HEK293 (cell line): Measurements from ENCODE around the gene PUM2.

Experiments used
- PRDM1 ChIP-seq: fragments of 450-650 bp; formaldehyde crosslinking; IDR thresholded peaks from 2 replicates; pipeline ENCODE4; 2016; ENCODE audit warnings: missing biosample characterization, missing genetic modification characterization
- TF ChIP-seq, protein P1 (sequence below): fragments of 450-650 bp; formaldehyde crosslinking; IDR thresholded peaks from 2 replicates; pipeline ENCODE4 v1.5.1; 2016; ENCODE audit warnings: missing biosample characterization, missing genetic modification characterization

DNA sequence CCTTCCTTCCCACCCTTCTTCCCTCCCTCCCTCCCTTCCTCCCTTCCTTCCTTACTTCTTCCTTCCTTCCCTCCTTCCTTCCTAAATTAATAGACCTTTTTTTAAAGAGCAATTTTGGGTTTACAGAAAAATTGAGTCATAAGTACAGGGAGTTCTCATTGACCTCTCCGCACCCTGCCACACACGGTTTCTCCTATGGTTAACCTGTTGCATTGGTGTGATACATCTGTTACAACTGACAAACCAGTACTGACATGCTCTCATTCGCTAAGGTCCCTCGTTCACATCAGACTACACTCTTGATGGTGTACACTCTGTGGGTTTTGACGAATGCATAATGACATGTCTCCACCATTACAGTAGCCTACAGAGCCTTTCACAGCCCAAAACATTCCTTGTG lies 114.1 kb downstream of the PUM2 start:
- TF ChIP-seq, protein P1, sequence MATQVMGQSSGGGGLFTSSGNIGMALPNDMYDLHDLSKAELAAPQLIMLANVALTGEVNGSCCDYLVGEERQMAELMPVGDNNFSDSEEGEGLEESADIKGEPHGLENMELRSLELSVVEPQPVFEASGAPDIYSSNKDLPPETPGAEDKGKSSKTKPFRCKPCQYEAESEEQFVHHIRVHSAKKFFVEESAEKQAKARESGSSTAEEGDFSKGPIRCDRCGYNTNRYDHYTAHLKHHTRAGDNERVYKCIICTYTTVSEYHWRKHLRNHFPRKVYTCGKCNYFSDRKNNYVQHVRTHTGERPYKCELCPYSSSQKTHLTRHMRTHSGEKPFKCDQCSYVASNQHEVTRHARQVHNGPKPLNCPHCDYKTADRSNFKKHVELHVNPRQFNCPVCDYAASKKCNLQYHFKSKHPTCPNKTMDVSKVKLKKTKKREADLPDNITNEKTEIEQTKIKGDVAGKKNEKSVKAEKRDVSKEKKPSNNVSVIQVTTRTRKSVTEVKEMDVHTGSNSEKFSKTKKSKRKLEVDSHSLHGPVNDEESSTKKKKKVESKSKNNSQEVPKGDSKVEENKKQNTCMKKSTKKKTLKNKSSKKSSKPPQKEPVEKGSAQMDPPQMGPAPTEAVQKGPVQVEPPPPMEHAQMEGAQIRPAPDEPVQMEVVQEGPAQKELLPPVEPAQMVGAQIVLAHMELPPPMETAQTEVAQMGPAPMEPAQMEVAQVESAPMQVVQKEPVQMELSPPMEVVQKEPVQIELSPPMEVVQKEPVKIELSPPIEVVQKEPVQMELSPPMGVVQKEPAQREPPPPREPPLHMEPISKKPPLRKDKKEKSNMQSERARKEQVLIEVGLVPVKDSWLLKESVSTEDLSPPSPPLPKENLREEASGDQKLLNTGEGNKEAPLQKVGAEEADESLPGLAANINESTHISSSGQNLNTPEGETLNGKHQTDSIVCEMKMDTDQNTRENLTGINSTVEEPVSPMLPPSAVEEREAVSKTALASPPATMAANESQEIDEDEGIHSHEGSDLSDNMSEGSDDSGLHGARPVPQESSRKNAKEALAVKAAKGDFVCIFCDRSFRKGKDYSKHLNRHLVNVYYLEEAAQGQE, result no peak
- no peak for TF ChIP-seq PRDM1 (tag by site-specific recombination)
